HL-60 (cell line): ENCODE data around the gene MDN1.
"Not testable (repeated sequence)": the region's sequence is repeated elsewhere in the genome, so short reads cannot be mapped to it uniquely, and the experiment has no call there.

ENCODE experiments used
- DNase-seq, 2 experiments: peaks; one replicate each; pipeline ENCODE4 v3.0.0-alpha.2; 2010 to 2020; ENCODE audit warnings: low read depth in 1 of 2, low spot score in 1 of 2
- H3K27ac ChIP-seq: fragments of 250-450 bp; sonication (Bioruptor Pico); replicated peaks from 2 replicates; pipeline ENCODE4 v1.5.1; 2020; ENCODE audit warnings: mild to moderate bottlenecking, moderate library complexity
- H3K27me3 ChIP-seq: fragments of 250-450 bp; sonication (Bioruptor Pico); 2 replicates; pipeline ENCODE4 v1.5.1; 2021; ENCODE audit warnings: mild to moderate bottlenecking, moderate library complexity; ENCODE audit not compliant: insufficient read depth, poor library complexity, severe bottlenecking
- H3K4me3 ChIP-seq: replicated peaks from 2 replicates; pipeline ENCODE4 v1.5.1; 2011; ENCODE audit warnings: mild to moderate bottlenecking, control low read depth, low read length; ENCODE audit not compliant: insufficient read depth
- GABPA ChIP-seq: IDR thresholded peaks from 2 replicates; pipeline ENCODE4 v1.6.1; 2012; ENCODE audit warnings: low read depth
- POLR2AphosphoS5 ChIP-seq: IDR thresholded peaks from 2 replicates; pipeline ENCODE4 v1.6.1; 2012; ENCODE audit warnings: low read depth
- SPI1 ChIP-seq: IDR thresholded peaks from 2 replicates; pipeline ENCODE4 v1.6.1; 2012; ENCODE audit warnings: low read depth, mild to moderate bottlenecking, borderline replicate concordance
- TF ChIP-seq, protein P1 (sequence below): IDR thresholded peaks from one replicate; pipeline ENCODE4 v1.5.1; 2011; ENCODE audit warnings: low read length, control low read depth, inconsistent platforms; ENCODE audit not compliant: insufficient read depth
- TF ChIP-seq, protein P2 (sequence below): IDR thresholded peaks from 2 replicates; pipeline ENCODE4 v1.6.1; 2012; ENCODE audit warnings: low read depth; ENCODE audit not compliant: insufficient replicate concordance

The MDN1 gene

DNA sequence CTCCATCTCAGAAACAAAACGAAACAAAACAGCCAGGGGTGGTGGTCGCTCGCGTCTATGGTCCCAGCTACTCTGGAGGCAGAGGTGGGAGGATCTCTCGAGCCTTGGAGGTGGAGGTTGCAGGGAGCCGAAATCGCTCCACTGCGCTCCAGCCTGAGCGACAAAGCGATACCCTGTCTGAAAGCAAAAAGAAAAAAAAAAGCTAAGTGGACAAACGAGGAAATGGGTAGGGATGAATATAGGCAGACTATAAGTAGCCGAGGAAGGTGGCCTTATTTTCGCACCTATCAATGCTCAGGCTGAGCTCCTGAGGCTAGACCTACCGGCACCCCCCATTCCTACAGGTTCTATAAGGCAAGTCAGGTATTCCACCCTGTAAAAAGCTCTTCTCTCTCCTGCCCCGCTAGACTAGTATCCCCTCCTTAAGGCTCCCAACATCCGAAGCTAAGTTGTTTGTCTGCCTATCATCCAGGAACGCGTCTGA, 9.4 kb upstream of the MDN1 start:
- no peaks in the 10 kb centered on the region for H3K27me3 ChIP-seq
- peak overlapping the region; percentile 76 for H3K27ac ChIP-seq
- no peak for DNase-seq
- no peak; the same call in 1 of the 2 replicates for TF ChIP-seq POLR2AphosphoS5
- TF ChIP-seq GABPA = no peak
- TF ChIP-seq, protein P1, sequence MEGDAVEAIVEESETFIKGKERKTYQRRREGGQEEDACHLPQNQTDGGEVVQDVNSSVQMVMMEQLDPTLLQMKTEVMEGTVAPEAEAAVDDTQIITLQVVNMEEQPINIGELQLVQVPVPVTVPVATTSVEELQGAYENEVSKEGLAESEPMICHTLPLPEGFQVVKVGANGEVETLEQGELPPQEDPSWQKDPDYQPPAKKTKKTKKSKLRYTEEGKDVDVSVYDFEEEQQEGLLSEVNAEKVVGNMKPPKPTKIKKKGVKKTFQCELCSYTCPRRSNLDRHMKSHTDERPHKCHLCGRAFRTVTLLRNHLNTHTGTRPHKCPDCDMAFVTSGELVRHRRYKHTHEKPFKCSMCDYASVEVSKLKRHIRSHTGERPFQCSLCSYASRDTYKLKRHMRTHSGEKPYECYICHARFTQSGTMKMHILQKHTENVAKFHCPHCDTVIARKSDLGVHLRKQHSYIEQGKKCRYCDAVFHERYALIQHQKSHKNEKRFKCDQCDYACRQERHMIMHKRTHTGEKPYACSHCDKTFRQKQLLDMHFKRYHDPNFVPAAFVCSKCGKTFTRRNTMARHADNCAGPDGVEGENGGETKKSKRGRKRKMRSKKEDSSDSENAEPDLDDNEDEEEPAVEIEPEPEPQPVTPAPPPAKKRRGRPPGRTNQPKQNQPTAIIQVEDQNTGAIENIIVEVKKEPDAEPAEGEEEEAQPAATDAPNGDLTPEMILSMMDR = no peak
- TF ChIP-seq, protein P2, sequence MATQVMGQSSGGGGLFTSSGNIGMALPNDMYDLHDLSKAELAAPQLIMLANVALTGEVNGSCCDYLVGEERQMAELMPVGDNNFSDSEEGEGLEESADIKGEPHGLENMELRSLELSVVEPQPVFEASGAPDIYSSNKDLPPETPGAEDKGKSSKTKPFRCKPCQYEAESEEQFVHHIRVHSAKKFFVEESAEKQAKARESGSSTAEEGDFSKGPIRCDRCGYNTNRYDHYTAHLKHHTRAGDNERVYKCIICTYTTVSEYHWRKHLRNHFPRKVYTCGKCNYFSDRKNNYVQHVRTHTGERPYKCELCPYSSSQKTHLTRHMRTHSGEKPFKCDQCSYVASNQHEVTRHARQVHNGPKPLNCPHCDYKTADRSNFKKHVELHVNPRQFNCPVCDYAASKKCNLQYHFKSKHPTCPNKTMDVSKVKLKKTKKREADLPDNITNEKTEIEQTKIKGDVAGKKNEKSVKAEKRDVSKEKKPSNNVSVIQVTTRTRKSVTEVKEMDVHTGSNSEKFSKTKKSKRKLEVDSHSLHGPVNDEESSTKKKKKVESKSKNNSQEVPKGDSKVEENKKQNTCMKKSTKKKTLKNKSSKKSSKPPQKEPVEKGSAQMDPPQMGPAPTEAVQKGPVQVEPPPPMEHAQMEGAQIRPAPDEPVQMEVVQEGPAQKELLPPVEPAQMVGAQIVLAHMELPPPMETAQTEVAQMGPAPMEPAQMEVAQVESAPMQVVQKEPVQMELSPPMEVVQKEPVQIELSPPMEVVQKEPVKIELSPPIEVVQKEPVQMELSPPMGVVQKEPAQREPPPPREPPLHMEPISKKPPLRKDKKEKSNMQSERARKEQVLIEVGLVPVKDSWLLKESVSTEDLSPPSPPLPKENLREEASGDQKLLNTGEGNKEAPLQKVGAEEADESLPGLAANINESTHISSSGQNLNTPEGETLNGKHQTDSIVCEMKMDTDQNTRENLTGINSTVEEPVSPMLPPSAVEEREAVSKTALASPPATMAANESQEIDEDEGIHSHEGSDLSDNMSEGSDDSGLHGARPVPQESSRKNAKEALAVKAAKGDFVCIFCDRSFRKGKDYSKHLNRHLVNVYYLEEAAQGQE = no peak
- TF ChIP-seq SPI1 = no peak
- H3K4me3 ChIP-seq = peak overlapping the region; percentile 85

GRCh38 chr6:89828475-89828987, 8.9 kb upstream of the MDN1 start:
- peak overlapping the region; percentile 85 for H3K4me3 ChIP-seq
- peak overlapping the region; percentile 76 for H3K27ac ChIP-seq
- not testable (repeated sequence) for DNase-seq, H3K27me3 ChIP-seq

DNA sequence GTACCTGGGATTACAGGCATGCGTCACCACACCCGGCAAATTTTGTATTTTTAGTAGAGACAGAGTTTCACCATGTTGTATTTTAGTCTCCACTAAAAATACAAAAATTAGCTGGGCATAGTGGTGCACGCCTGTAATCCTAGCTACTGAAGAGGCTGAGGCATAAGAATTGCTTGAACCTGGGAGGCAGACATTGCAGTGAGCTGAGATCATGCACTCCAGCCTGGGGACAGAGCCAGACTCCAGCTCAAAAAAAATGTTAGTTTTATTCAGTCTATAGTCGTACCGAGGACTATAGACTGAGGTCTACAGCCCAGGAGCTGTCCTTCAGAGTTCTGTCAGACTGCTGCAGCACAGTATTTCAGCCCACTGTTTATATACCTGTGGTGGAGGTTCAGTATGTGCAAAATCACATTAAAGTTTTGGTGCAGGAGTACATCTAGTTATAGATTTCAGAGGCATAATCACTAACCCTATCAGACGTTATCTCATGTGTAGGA, 6.5 kb upstream of the MDN1 start:
- Histone ChIP-seq H3K27ac (no peak overlapping the region), H3K4me3 (no peak overlapping the region), H3K27me3 (no peaks in the 10 kb centered on the region)

DNA sequence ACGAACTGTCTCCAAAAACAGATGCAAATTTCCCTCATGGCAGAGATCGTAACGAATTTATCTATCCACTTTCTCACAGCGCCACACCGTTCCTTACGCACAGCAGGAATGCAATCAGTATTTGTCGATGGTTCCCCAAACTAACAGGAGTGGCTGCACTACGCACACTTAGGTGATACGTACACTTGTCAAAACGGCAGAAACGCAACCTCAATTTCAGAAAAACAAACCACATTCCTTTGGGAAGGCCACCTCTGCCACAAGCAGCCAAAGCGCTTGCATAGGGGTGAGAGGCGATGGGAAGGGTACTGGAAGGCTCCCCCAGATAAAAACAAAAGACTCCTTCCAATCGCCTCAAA, 638 bp downstream of the MDN1 start:
- Histone ChIP-seq H3K27me3 (no peaks in the 10 kb centered on the region), H3K27ac (peak overlapping the region; percentile 89), H3K4me3 (peak overlapping the region; percentile 92)
- DNase-seq = peak; percentile 66 to 68
- no peak for TF ChIP-seq POLR2AphosphoS5
- TF ChIP-seq GABPA = no peak
- TF ChIP-seq, protein P2 = no peak
- TF ChIP-seq, protein P1 = no peak
- TF ChIP-seq SPI1 = no peak

More for the DNA sequence above, 6.5 kb upstream of the MDN1 start:
- no peak for TF ChIP-seq POLR2AphosphoS5
- TF ChIP-seq SPI1 = no peak
- TF ChIP-seq, protein P2 = no peak
- TF ChIP-seq, protein P1 = no peak
- TF ChIP-seq GABPA = no peak
- DNase-seq = no peak
